ENCODE measurements around the gene POLL.

- TF ChIP-seq CTCF (IDR thresholded peaks at IDR 0.05) (no peak), POLR2A (IDR thresholded peaks at IDR 0.05) (no peak), EP300 (IDR thresholded peaks at IDR 0.05) (no peak)
Observed at GRCh38 chr10:101576211-101576863, 11.7 kb downstream of the POLL start.
